Measurements from ENCODE around the gene MLXIP.

MLXIP gene

DNA sequence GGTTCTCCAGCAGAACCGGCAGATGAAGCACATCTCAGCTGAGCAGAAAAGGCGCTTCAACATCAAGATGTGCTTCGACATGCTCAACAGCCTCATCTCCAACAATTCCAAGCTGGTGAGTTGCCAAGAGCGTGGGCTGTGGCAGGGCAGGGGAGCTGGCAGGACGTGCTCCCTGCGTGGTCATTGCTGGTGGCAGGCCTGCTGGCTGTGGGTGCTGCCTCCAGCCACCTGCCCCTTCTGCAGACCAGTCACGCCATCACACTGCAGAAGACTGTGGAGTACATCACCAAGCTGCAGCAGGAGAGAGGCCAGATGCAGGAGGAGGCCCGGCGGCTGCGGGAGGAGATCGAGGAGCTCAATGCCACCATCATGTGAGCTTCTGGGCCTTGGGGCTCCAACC is 59.6 kb downstream of the MLXIP start:
- peaks cover 24% of the 10 kb centered on the region for H3K36me3 ChIP-seq (ENCODE audit: insufficient read depth, low read depth, low read length)

GRCh38 chr12:122138616-122139015 is 60.1 kb downstream of the MLXIP start:
- Histone ChIP-seq H3K27ac (ENCODE audit: low read length) (no peak overlapping the region), H3K27me3 (ENCODE audit: insufficient read depth, low read length) (no peaks in the 10 kb centered on the region), H3K4me1 (ENCODE audit: insufficient read depth, low read length) (peaks cover 3% of the 10 kb centered on the region; the same call in 1 of the 2 replicates), H3K36me3 (ENCODE audit: insufficient read depth, low read depth, low read length) (peaks cover 26% of the 10 kb centered on the region), H3K9ac (ENCODE audit: low read depth, low read length) (no peak overlapping the region), H3K9me3 (ENCODE audit: insufficient read depth, low read depth, low read length) (peaks cover 22% of the 10 kb centered on the region), H3K4me3 (ENCODE audit: low read length) (no peak overlapping the region)

More for the DNA sequence above, 59.6 kb downstream of the MLXIP start:
- Histone ChIP-seq H3K9me3 (ENCODE audit: insufficient read depth, low read depth, low read length) (peaks cover 18% of the 10 kb centered on the region), H3K27ac (ENCODE audit: low read length) (no peak overlapping the region), H3K27me3 (ENCODE audit: insufficient read depth, low read length) (no peaks in the 10 kb centered on the region), H3K9ac (ENCODE audit: low read depth, low read length) (no peak overlapping the region), H3K4me1 (ENCODE audit: insufficient read depth, low read length) (peaks cover 3% of the 10 kb centered on the region; the same call in 1 of the 2 replicates), H3K4me3 (ENCODE audit: low read length) (no peak overlapping the region)

GRCh38 chr12:122139266-122139665 is 60.7 kb downstream of the MLXIP start:
- peaks cover 25% of the 10 kb centered on the region for H3K9me3 ChIP-seq (ENCODE audit: insufficient read depth, low read depth, low read length)
- peaks cover 26% of the 10 kb centered on the region for H3K36me3 ChIP-seq (ENCODE audit: insufficient read depth, low read depth, low read length)
- H3K27ac ChIP-seq (ENCODE audit: low read length) = no peak overlapping the region
- no peaks in the 10 kb centered on the region for H3K27me3 ChIP-seq (ENCODE audit: insufficient read depth, low read length)
- peaks cover 3% of the 10 kb centered on the region; the same call in 1 of the 2 replicates for H3K4me1 ChIP-seq (ENCODE audit: insufficient read depth, low read length)
- no peak overlapping the region for H3K4me3 ChIP-seq (ENCODE audit: low read length)
- H3K9ac ChIP-seq (ENCODE audit: low read depth, low read length) = no peak overlapping the region

DNA sequence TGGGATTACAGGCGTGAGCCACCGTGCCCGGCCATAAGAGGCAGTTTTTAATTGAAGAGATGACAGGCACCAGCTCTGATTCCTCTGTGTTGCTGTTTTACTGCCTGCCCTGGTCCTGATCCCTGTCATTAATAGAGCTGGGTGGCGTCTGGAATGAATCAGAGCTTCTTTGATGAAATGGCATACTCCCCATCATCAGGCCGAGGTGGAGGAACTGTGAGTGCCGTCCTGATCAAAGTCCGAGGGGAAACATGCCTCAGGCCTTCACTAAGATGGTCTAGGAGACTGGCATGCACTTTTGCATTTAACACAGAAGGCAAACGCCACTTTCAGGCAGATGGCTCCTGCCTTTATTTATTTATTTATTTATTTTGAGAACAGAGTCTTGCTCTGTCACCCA is 61.4 kb downstream of the MLXIP start:
- H3K9me3 ChIP-seq (ENCODE audit: insufficient read depth, low read depth, low read length) = peaks cover 25% of the 10 kb centered on the region
- H3K27me3 ChIP-seq (ENCODE audit: insufficient read depth, low read length) = no peaks in the 10 kb centered on the region
- H3K36me3 ChIP-seq (ENCODE audit: insufficient read depth, low read depth, low read length) = peaks cover 26% of the 10 kb centered on the region
- H3K9ac ChIP-seq (ENCODE audit: low read depth, low read length) = no peak overlapping the region
- peaks cover 3% of the 10 kb centered on the region; the same call in 1 of the 2 replicates for H3K4me1 ChIP-seq (ENCODE audit: insufficient read depth, low read length)
- H3K27ac ChIP-seq (ENCODE audit: low read length) = no peak overlapping the region
- no peak overlapping the region for H3K4me3 ChIP-seq (ENCODE audit: low read length)

- H3K9me3 ChIP-seq (ENCODE audit: insufficient read depth, low read depth, low read length) = peaks cover 25% of the 10 kb centered on the region
- H3K4me3 ChIP-seq (ENCODE audit: low read length) = no peak overlapping the region
- peaks cover 26% of the 10 kb centered on the region for H3K36me3 ChIP-seq (ENCODE audit: insufficient read depth, low read depth, low read length)
- peaks cover 3% of the 10 kb centered on the region; the same call in 1 of the 2 replicates for H3K4me1 ChIP-seq (ENCODE audit: insufficient read depth, low read length)
- no peak overlapping the region for H3K9ac ChIP-seq (ENCODE audit: low read depth, low read length)
- no peak overlapping the region for H3K27ac ChIP-seq (ENCODE audit: low read length)
- no peaks in the 10 kb centered on the region for H3K27me3 ChIP-seq (ENCODE audit: insufficient read depth, low read length)
Observed at GRCh38 chr12:122140467-122141257, 62.1 kb downstream of the MLXIP start.

DNA sequence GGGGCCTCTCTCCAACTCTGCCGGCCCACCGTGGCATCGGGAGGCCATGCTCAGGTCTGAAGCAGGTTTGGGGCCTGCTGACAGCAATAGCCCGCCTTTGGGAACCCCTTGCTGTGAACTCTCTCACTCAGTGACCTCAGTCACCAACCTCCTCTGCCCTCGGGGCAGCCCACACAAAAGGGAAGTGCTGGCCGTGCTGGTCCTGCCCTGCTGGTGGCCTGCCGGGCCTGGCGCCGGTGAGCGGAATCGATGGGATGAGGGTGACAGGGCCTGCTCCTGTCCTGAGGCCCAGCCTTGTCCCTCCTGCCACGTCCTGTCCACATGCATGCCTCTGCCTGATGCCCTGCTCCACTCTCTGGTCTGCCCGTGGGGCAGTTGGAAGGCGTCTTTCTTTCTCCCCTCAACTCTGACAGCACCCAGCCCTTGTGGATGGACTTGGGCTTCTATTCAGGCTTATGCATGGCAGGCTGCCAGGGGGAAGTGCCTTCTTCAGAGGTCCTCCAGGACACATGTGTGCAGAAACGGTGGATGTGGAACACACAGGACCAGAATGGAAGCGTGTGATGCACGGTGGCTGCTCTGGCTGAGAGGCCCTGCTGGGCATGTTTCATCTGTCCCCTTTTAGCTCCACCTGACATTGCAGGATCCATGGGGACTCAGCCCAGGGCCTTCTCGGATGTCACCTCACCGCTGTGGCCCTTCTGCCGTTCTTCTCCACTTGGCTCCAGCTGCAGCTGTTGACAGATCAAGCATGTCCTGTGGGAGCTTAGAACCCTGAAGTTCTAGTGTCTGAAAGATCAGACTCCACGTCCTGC is 63.6 kb downstream of the MLXIP start:
- Histone ChIP-seq H3K36me3 (ENCODE audit: insufficient read depth, low read depth, low read length) (peaks cover 26% of the 10 kb centered on the region), H3K4me1 (ENCODE audit: insufficient read depth, low read length) (peaks cover 3% of the 10 kb centered on the region; the same call in 1 of the 2 replicates), H3K9me3 (ENCODE audit: insufficient read depth, low read depth, low read length) (peaks cover 25% of the 10 kb centered on the region), H3K27me3 (ENCODE audit: insufficient read depth, low read length) (no peaks in the 10 kb centered on the region), H3K4me3 (ENCODE audit: low read length) (no peak overlapping the region), H3K9ac (ENCODE audit: low read depth, low read length) (no peak overlapping the region), H3K27ac (ENCODE audit: low read length) (no peak overlapping the region)

GRCh38 chr12:122142857-122143256 is 64.3 kb downstream of the MLXIP start:
- Histone ChIP-seq H3K4me3 (ENCODE audit: low read length) (no peak overlapping the region), H3K27ac (ENCODE audit: low read length) (no peak overlapping the region), H3K9me3 (ENCODE audit: insufficient read depth, low read depth, low read length) (peaks cover 25% of the 10 kb centered on the region), H3K27me3 (ENCODE audit: insufficient read depth, low read length) (no peaks in the 10 kb centered on the region), H3K4me1 (ENCODE audit: insufficient read depth, low read length) (no peaks in the 10 kb centered on the region), H3K36me3 (ENCODE audit: insufficient read depth, low read depth, low read length) (peaks cover 26% of the 10 kb centered on the region), H3K9ac (ENCODE audit: low read depth, low read length) (no peak overlapping the region)

GRCh38 chr12:122144885-122145284 is 66.3 kb downstream of the MLXIP start:
- no peaks in the 10 kb centered on the region for H3K4me1 ChIP-seq (ENCODE audit: insufficient read depth, low read length)
- no peaks in the 10 kb centered on the region for H3K27me3 ChIP-seq (ENCODE audit: insufficient read depth, low read length)
- H3K4me3 ChIP-seq (ENCODE audit: low read length) = no peak overlapping the region
- H3K36me3 ChIP-seq (ENCODE audit: insufficient read depth, low read depth, low read length) = peaks cover 26% of the 10 kb centered on the region
- no peak overlapping the region for H3K9ac ChIP-seq (ENCODE audit: low read depth, low read length)
- H3K9me3 ChIP-seq (ENCODE audit: insufficient read depth, low read depth, low read length) = peaks cover 25% of the 10 kb centered on the region
- H3K27ac ChIP-seq (ENCODE audit: low read length) = no peak overlapping the region

GRCh38 chr12:122145505-122146330 is 67.2 kb downstream of the MLXIP start:
- no peak overlapping the region for H3K9ac ChIP-seq (ENCODE audit: low read depth, low read length)
- H3K9me3 ChIP-seq (ENCODE audit: insufficient read depth, low read depth, low read length) = peaks cover 25% of the 10 kb centered on the region
- H3K27me3 ChIP-seq (ENCODE audit: insufficient read depth, low read length) = no peaks in the 10 kb centered on the region
- H3K36me3 ChIP-seq (ENCODE audit: insufficient read depth, low read depth, low read length) = peaks cover 26% of the 10 kb centered on the region
- no peak overlapping the region for H3K4me3 ChIP-seq (ENCODE audit: low read length)
- no peaks in the 10 kb centered on the region for H3K4me1 ChIP-seq (ENCODE audit: insufficient read depth, low read length)
- H3K27ac ChIP-seq (ENCODE audit: low read length) = no peak overlapping the region

- H3K9ac ChIP-seq (ENCODE audit: low read depth, low read length) = no peak overlapping the region
- H3K9me3 ChIP-seq (ENCODE audit: insufficient read depth, low read depth, low read length) = peaks cover 11% of the 10 kb centered on the region
- no peaks in the 10 kb centered on the region for H3K4me1 ChIP-seq (ENCODE audit: insufficient read depth, low read length)
- no peak overlapping the region for H3K27ac ChIP-seq (ENCODE audit: low read length)
- peaks cover 6% of the 10 kb centered on the region for H3K36me3 ChIP-seq (ENCODE audit: insufficient read depth, low read depth, low read length)
- H3K27me3 ChIP-seq (ENCODE audit: insufficient read depth, low read length) = no peaks in the 10 kb centered on the region
- H3K4me3 ChIP-seq (ENCODE audit: low read length) = no peak overlapping the region
Observed at GRCh38 chr12:122147514-122148290, 69.1 kb downstream of the MLXIP start.

DNA sequence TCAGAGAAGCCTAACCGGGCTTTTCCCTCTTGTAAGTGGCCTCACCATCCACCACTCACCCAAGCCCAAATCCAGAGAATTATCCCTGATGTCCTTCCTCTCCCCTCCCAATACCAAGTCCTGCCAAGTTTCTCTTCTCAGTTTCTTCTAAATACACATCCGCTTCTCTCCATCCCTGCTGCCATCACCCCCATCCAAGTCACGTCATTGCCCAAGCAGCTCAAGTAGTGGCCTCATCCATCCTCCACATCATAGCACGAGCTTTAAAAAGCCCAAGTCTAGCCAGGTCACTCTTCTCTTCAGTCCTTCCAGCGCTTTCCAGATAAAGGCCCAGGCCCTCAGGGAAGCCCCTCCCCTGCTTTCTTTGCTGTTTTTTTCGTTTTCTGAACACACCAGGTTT is 70.1 kb downstream of the MLXIP start:
- Histone ChIP-seq H3K9me3 (ENCODE audit: insufficient read depth, low read depth, low read length) (peaks cover 2% of the 10 kb centered on the region), H3K4me1 (ENCODE audit: insufficient read depth, low read length) (no peaks in the 10 kb centered on the region), H3K9ac (ENCODE audit: low read depth, low read length) (no peak overlapping the region), H3K4me3 (ENCODE audit: low read length) (no peak overlapping the region), H3K27me3 (ENCODE audit: insufficient read depth, low read length) (no peaks in the 10 kb centered on the region), H3K27ac (ENCODE audit: low read length) (no peak overlapping the region), H3K36me3 (ENCODE audit: insufficient read depth, low read depth, low read length) (no peaks in the 10 kb centered on the region)
